ENCODE data around the gene FRAT2.

The FRAT2 gene

GRCh38 chr10:97365761-97366351, 31.3 kb upstream of the FRAT2 start:
- no peak for TF ChIP-seq CTCF (IDR thresholded peaks at IDR 0.05; ENCODE audit: insufficient read depth, low read depth, low read length, missing control alignments)
- no peak for DNase-seq (ENCODE audit: low read depth)
- no peak overlapping the region for H3K4me3 ChIP-seq (ENCODE audit: low read length)

GRCh38 chr10:97363071-97363470, 28.5 kb upstream of the FRAT2 start:
- no peak for DNase-seq (ENCODE audit: low read depth)
- no peak for TF ChIP-seq CTCF (IDR thresholded peaks at IDR 0.05; ENCODE audit: insufficient read depth, low read depth, low read length, missing control alignments)
- no peak overlapping the region for H3K4me3 ChIP-seq (ENCODE audit: low read length)

- DNase-seq (ENCODE audit: low read depth) = no peak
- TF ChIP-seq CTCF (IDR thresholded peaks at IDR 0.05; ENCODE audit: insufficient read depth, low read depth, low read length, missing control alignments) = no peak
- no peak overlapping the region for H3K4me3 ChIP-seq (ENCODE audit: low read length)
These were observed 27.9 kb upstream of the FRAT2 start for GRCh38 chr10:97362310-97363033.

GRCh38 chr10:97361537-97361901, 27.0 kb upstream of the FRAT2 start:
- TF ChIP-seq CTCF (IDR thresholded peaks at IDR 0.05; ENCODE audit: insufficient read depth, low read depth, low read length, missing control alignments) = no peak
- no peak overlapping the region for H3K4me3 ChIP-seq (ENCODE audit: low read length)
- no peak for DNase-seq (ENCODE audit: low read depth)

- no peak for TF ChIP-seq CTCF (IDR thresholded peaks at IDR 0.05; ENCODE audit: insufficient read depth, low read depth, low read length, missing control alignments)
- DNase-seq (ENCODE audit: low read depth) = peak; percentile 35
- H3K4me3 ChIP-seq (ENCODE audit: low read length) = no peak overlapping the region
These were observed 26.4 kb upstream of the FRAT2 start for GRCh38 chr10:97360705-97361536.

GRCh38 chr10:97358781-97359180, 24.3 kb upstream of the FRAT2 start:
- TF ChIP-seq CTCF (IDR thresholded peaks at IDR 0.05; ENCODE audit: insufficient read depth, low read depth, low read length, missing control alignments) = no peak
- no peak for DNase-seq (ENCODE audit: low read depth)

More at GRCh38 chr10:97358781-97359180, 24.3 kb upstream of the FRAT2 start:
- no peak overlapping the region for H3K4me3 ChIP-seq (ENCODE audit: low read length)

Data from epithelial cell of esophagus (primary cell).